ENCODE data around the gene TMEM185A.
"Not testable (repeated sequence)": the region's sequence is repeated elsewhere in the genome, so short reads cannot be mapped to it uniquely, and the experiment has no call there.

The TMEM185A gene

GRCh38 chrX:149587359-149587758 lies 44.2 kb downstream of the TMEM185A start, which contains the start of gene MAGEA9B:
TSS of gene MAGEA9B (minus strand) at chrX:149587459. CDS start at chrX:149583179, 4,280 bp downstream.
- H3K4me3 ChIP-seq (ENCODE audit: low read depth, low read length); H3K27me3 ChIP-seq (ENCODE audit: control insufficient read depth, insufficient read depth, low read length); H3K36me3 ChIP-seq (ENCODE audit: control insufficient read depth, insufficient read depth, low read length); H3K4me1 ChIP-seq (ENCODE audit: control insufficient read depth, insufficient read depth, low read length); H3K9ac ChIP-seq (ENCODE audit: low read depth, low read length); H3K27ac ChIP-seq (ENCODE audit: low read depth, low read length); H3K9me3 ChIP-seq (ENCODE audit: control insufficient read depth, insufficient read depth, low read length): not testable (repeated sequence)

- H3K4me3 ChIP-seq (ENCODE audit: low read depth, low read length); H3K27me3 ChIP-seq (ENCODE audit: control insufficient read depth, insufficient read depth, low read length); H3K36me3 ChIP-seq (ENCODE audit: control insufficient read depth, insufficient read depth, low read length); H3K27ac ChIP-seq (ENCODE audit: low read depth, low read length); H3K9ac ChIP-seq (ENCODE audit: low read depth, low read length); H3K4me1 ChIP-seq (ENCODE audit: control insufficient read depth, insufficient read depth, low read length); H3K9me3 ChIP-seq (ENCODE audit: control insufficient read depth, insufficient read depth, low read length): not testable (repeated sequence)
Measured at GRCh38 chrX:149585631-149586030, 46.0 kb downstream of the TMEM185A start.

- not testable (repeated sequence) for H3K36me3 ChIP-seq (ENCODE audit: control insufficient read depth, insufficient read depth, low read length); H3K9me3 ChIP-seq (ENCODE audit: control insufficient read depth, insufficient read depth, low read length); H3K4me3 ChIP-seq (ENCODE audit: low read depth, low read length)
Measured at GRCh38 chrX:149573456-149573855, 58.1 kb downstream of the TMEM185A start.

GRCh38 chrX:149572743-149573142 lies 58.8 kb downstream of the TMEM185A start:
- Histone ChIP-seq H3K27me3 (ENCODE audit: control insufficient read depth, insufficient read depth, low read length) (no peaks in the 10 kb centered on the region), H3K4me1 (ENCODE audit: control insufficient read depth, insufficient read depth, low read length) (0 out of 2 replicates have a peak, but pooled peaks cover 5% of the 10 kb centered on the region), H3K9me3 (ENCODE audit: control insufficient read depth, insufficient read depth, low read length) (peaks cover 7% of the 10 kb centered on the region; the same call in 1 of the 2 replicates), H3K36me3 (ENCODE audit: control insufficient read depth, insufficient read depth, low read length) (no peaks in the 10 kb centered on the region), H3K4me3 (ENCODE audit: low read depth, low read length) (no peak overlapping the region), H3K27ac (ENCODE audit: low read depth, low read length) (no peak overlapping the region), H3K9ac (ENCODE audit: low read depth, low read length) (no peak overlapping the region)

More at GRCh38 chrX:149573456-149573855, 58.1 kb downstream of the TMEM185A start:
- not testable (repeated sequence) for H3K9ac ChIP-seq (ENCODE audit: low read depth, low read length); H3K27me3 ChIP-seq (ENCODE audit: control insufficient read depth, insufficient read depth, low read length); H3K27ac ChIP-seq (ENCODE audit: low read depth, low read length); H3K4me1 ChIP-seq (ENCODE audit: control insufficient read depth, insufficient read depth, low read length)

- Histone ChIP-seq H3K4me3 (ENCODE audit: low read depth, low read length) (no peak overlapping the region), H3K9ac (ENCODE audit: low read depth, low read length) (no peak overlapping the region), H3K27me3 (ENCODE audit: control insufficient read depth, insufficient read depth, low read length) (no peaks in the 10 kb centered on the region), H3K27ac (ENCODE audit: low read depth, low read length) (no peak overlapping the region), H3K36me3 (ENCODE audit: control insufficient read depth, insufficient read depth, low read length) (no peaks in the 10 kb centered on the region), H3K4me1 (ENCODE audit: control insufficient read depth, insufficient read depth, low read length) (0 out of 2 replicates have a peak, but pooled peaks cover 5% of the 10 kb centered on the region), H3K9me3 (ENCODE audit: control insufficient read depth, insufficient read depth, low read length) (peaks cover 7% of the 10 kb centered on the region; the same call in 1 of the 2 replicates)
Measured at GRCh38 chrX:149571770-149572169, 59.8 kb downstream of the TMEM185A start.

- Histone ChIP-seq H3K36me3 (ENCODE audit: control insufficient read depth, insufficient read depth, low read length) (no peaks in the 10 kb centered on the region), H3K4me3 (ENCODE audit: low read depth, low read length) (no peak overlapping the region), H3K27ac (ENCODE audit: low read depth, low read length) (no peak overlapping the region), H3K9ac (ENCODE audit: low read depth, low read length) (no peak overlapping the region), H3K9me3 (ENCODE audit: control insufficient read depth, insufficient read depth, low read length) (peaks cover 7% of the 10 kb centered on the region; the same call in 1 of the 2 replicates), H3K4me1 (ENCODE audit: control insufficient read depth, insufficient read depth, low read length) (0 out of 2 replicates have a peak, but pooled peaks cover 5% of the 10 kb centered on the region), H3K27me3 (ENCODE audit: control insufficient read depth, insufficient read depth, low read length) (no peaks in the 10 kb centered on the region)
Measured at GRCh38 chrX:149570668-149571067, 60.9 kb downstream of the TMEM185A start.

GRCh38 chrX:149569770-149570169 lies 61.8 kb downstream of the TMEM185A start:
- H3K9me3 ChIP-seq (ENCODE audit: control insufficient read depth, insufficient read depth, low read length): peaks cover 7% of the 10 kb centered on the region; the same call in 1 of the 2 replicates
- H3K4me3 ChIP-seq (ENCODE audit: low read depth, low read length): no peak overlapping the region
- H3K4me1 ChIP-seq (ENCODE audit: control insufficient read depth, insufficient read depth, low read length): 0 out of 2 replicates have a peak, but pooled peaks cover 5% of the 10 kb centered on the region
- H3K27me3 ChIP-seq (ENCODE audit: control insufficient read depth, insufficient read depth, low read length): no peaks in the 10 kb centered on the region
- no peaks in the 10 kb centered on the region for H3K36me3 ChIP-seq (ENCODE audit: control insufficient read depth, insufficient read depth, low read length)
- H3K9ac ChIP-seq (ENCODE audit: low read depth, low read length): no peak overlapping the region
- no peak overlapping the region for H3K27ac ChIP-seq (ENCODE audit: low read depth, low read length)

GRCh38 chrX:149568701-149569296 lies 62.8 kb downstream of the TMEM185A start:
- Histone ChIP-seq H3K9me3 (ENCODE audit: control insufficient read depth, insufficient read depth, low read length) (peaks cover 8% of the 10 kb centered on the region; the same call in 1 of the 2 replicates), H3K4me3 (ENCODE audit: low read depth, low read length) (no peak overlapping the region), H3K9ac (ENCODE audit: low read depth, low read length) (no peak overlapping the region), H3K27me3 (ENCODE audit: control insufficient read depth, insufficient read depth, low read length) (no peaks in the 10 kb centered on the region), H3K36me3 (ENCODE audit: control insufficient read depth, insufficient read depth, low read length) (no peaks in the 10 kb centered on the region), H3K27ac (ENCODE audit: low read depth, low read length) (no peak overlapping the region), H3K4me1 (ENCODE audit: control insufficient read depth, insufficient read depth, low read length) (0 out of 2 replicates have a peak, but pooled peaks cover 5% of the 10 kb centered on the region)

- Histone ChIP-seq H3K9me3 (ENCODE audit: control insufficient read depth, insufficient read depth, low read length) (peaks cover 17% of the 10 kb centered on the region), H3K27me3 (ENCODE audit: control insufficient read depth, insufficient read depth, low read length) (no peaks in the 10 kb centered on the region), H3K4me3 (ENCODE audit: low read depth, low read length) (no peak overlapping the region), H3K36me3 (ENCODE audit: control insufficient read depth, insufficient read depth, low read length) (no peaks in the 10 kb centered on the region), H3K9ac (ENCODE audit: low read depth, low read length) (no peak overlapping the region), H3K27ac (ENCODE audit: low read depth, low read length) (no peak overlapping the region), H3K4me1 (ENCODE audit: control insufficient read depth, insufficient read depth, low read length) (0 out of 2 replicates have a peak, but pooled peaks cover 5% of the 10 kb centered on the region)
Measured at GRCh38 chrX:149567621-149568417, 63.8 kb downstream of the TMEM185A start.

GRCh38 chrX:149563359-149563758 lies 68.2 kb downstream of the TMEM185A start:
- no peak overlapping the region for H3K4me3 ChIP-seq (ENCODE audit: low read depth, low read length)
- peaks cover 13% of the 10 kb centered on the region for H3K9me3 ChIP-seq (ENCODE audit: control insufficient read depth, insufficient read depth, low read length)
- no peaks in the 10 kb centered on the region for H3K36me3 ChIP-seq (ENCODE audit: control insufficient read depth, insufficient read depth, low read length)
- H3K27me3 ChIP-seq (ENCODE audit: control insufficient read depth, insufficient read depth, low read length): no peaks in the 10 kb centered on the region
- peak overlapping the region; percentile 73 for H3K27ac ChIP-seq (ENCODE audit: low read depth, low read length)
- no peaks in the 10 kb centered on the region for H3K4me1 ChIP-seq (ENCODE audit: control insufficient read depth, insufficient read depth, low read length)
- H3K9ac ChIP-seq (ENCODE audit: low read depth, low read length): no peak overlapping the region

- H3K27ac ChIP-seq (ENCODE audit: low read depth, low read length); H3K36me3 ChIP-seq (ENCODE audit: control insufficient read depth, insufficient read depth, low read length); H3K4me1 ChIP-seq (ENCODE audit: control insufficient read depth, insufficient read depth, low read length); H3K27me3 ChIP-seq (ENCODE audit: control insufficient read depth, insufficient read depth, low read length); H3K9me3 ChIP-seq (ENCODE audit: control insufficient read depth, insufficient read depth, low read length); H3K9ac ChIP-seq (ENCODE audit: low read depth, low read length); H3K4me3 ChIP-seq (ENCODE audit: low read depth, low read length): not testable (repeated sequence)
Measured at GRCh38 chrX:149555251-149555650, 76.3 kb downstream of the TMEM185A start.

Measured in HUES48 (cell line).